WTC11 (cell line): Measurements from ENCODE around the gene HTR1B. TPM values are rescaled to one million over a fixed set of nuclear protein-coding genes. Genes with fewer than 3 reads are reported as not detected.

Experiments used
- ATAC-seq: fragments of 200-7000 bp; cut with Tn5 transposase; 2 replicates; pipeline ENCODE4 v1.10.0; 2021; ENCODE audit warnings: mild to moderate bottlenecking, moderate library complexity
- CTCF ChIA-PET: fragments of 300-600 bp; sonication (Branson Sonifier 250); formaldehyde crosslinking; loops from one replicate; lab custom pipeline; 2021; ENCODE audit warnings: antibody characterized with exemption; lab: Charles Lee
- POLR2A ChIA-PET: fragments of 350-600 bp; sonication (Branson Sonifier 250); formaldehyde crosslinking; loops from one replicate; lab custom pipeline; 2021; ENCODE audit warnings: antibody characterized with exemption; lab: Charles Lee
- DNase-seq: peaks from one replicate; pipeline ENCODE4 v3.0.0; 2021; ENCODE audit warnings: low spot score
- H3K27ac Mint-ChIP-seq: 2 replicates; pipeline ENCODE4 v1.8.0; 2021; ENCODE audit warnings: mixed read lengths
- H3K27me3 Mint-ChIP-seq: 2 replicates; pipeline ENCODE4 v1.8.0; 2021; ENCODE audit warnings: low read depth, mild to moderate bottlenecking, moderate library complexity, mixed read lengths
- H3K36me3 Mint-ChIP-seq: 2 replicates; pipeline ENCODE4 v1.8.0; 2021; ENCODE audit warnings: mixed read lengths
- H3K4me1 Mint-ChIP-seq: 2 replicates; pipeline ENCODE4 v1.8.0; 2022; ENCODE audit warnings: mixed read lengths
- H3K4me3 Mint-ChIP-seq: 2 replicates; pipeline ENCODE4 v1.8.0; 2021; ENCODE audit warnings: mild to moderate bottlenecking, moderate library complexity, mixed read lengths
- H3K9me3 Mint-ChIP-seq: 2 replicates; pipeline ENCODE4 v1.8.0; 2021; ENCODE audit warnings: mixed read lengths
- AR ChIP-seq: fragments of 250-450 bp; sonication (Bioruptor Pico); IDR thresholded peaks from 2 replicates; pipeline ENCODE4 v1.9.0; 2021; ENCODE audit warnings: mild to moderate bottlenecking
- CTCF ChIP-seq: fragments of 200-600 bp; IDR thresholded peaks from 2 replicates; pipeline ENCODE4 v1.8.0; 2022; ENCODE audit warnings: antibody characterized with exemption
- ELF4 ChIP-seq: sonication (generic); formaldehyde crosslinking; IDR thresholded peaks from 2 replicates; pipeline ENCODE4 v1.8.1; 2022; ENCODE audit warnings: low read depth, mild to moderate bottlenecking, moderate library complexity, missing genetic modification reagents
- FOXP1 ChIP-seq: sonication (generic); formaldehyde crosslinking; IDR thresholded peaks from 2 replicates; pipeline ENCODE4 v1.8.0; 2022; ENCODE audit warnings: missing genetic modification reagents, mild to moderate bottlenecking, moderate library complexity, borderline replicate concordance
- HMGA2 ChIP-seq: fragments of 250-450 bp; sonication (Bioruptor Pico); IDR thresholded peaks from 2 replicates; pipeline ENCODE4 v1.4.0; 2021; ENCODE audit warnings: mild to moderate bottlenecking, moderate library complexity
- HMGXB4 ChIP-seq: sonication (generic); formaldehyde crosslinking; IDR thresholded peaks from 2 replicates; pipeline ENCODE4 v1.8.1; 2023; ENCODE audit warnings: mild to moderate bottlenecking, moderate library complexity, missing genetic modification reagents
- JUN ChIP-seq: sonication (generic); formaldehyde crosslinking; IDR thresholded peaks from 2 replicates; pipeline ENCODE4 v1.8.0; 2023; ENCODE audit warnings: mild to moderate bottlenecking, missing genetic modification reagents
- KAT7 ChIP-seq: sonication (generic); formaldehyde crosslinking; IDR thresholded peaks from 2 replicates; pipeline ENCODE4 v1.8.1; 2023; ENCODE audit warnings: missing genetic modification reagents, mild to moderate bottlenecking, borderline replicate concordance
- MYBL2 ChIP-seq: sonication (generic); formaldehyde crosslinking; IDR thresholded peaks from 2 replicates; pipeline ENCODE4 v1.8.1; 2023; ENCODE audit warnings: mild to moderate bottlenecking, moderate library complexity, missing genetic modification reagents
- NR2C2 ChIP-seq: sonication (generic); formaldehyde crosslinking; IDR thresholded peaks from 2 replicates; pipeline ENCODE4 v1.8.0; 2022; ENCODE audit warnings: mild to moderate bottlenecking, missing genetic modification reagents
- TEAD1 ChIP-seq: sonication (generic); formaldehyde crosslinking; IDR thresholded peaks from 2 replicates; pipeline ENCODE4 v1.8.0; 2022; ENCODE audit warnings: mild to moderate bottlenecking, missing genetic modification reagents
- ZNF425 ChIP-seq: fragments of 250-450 bp; sonication (Bioruptor Pico); conservative IDR thresholded peaks from 2 replicates; pipeline ENCODE4 v1.9.0; 2021; ENCODE audit warnings: mild to moderate bottlenecking
- ZNF671 ChIP-seq: fragments of 250-450 bp; sonication (Bioruptor Pico); IDR thresholded peaks from 2 replicates; pipeline ENCODE4 v1.8.0; 2021; ENCODE audit warnings: mild to moderate bottlenecking
- total RNA-seq: library from RNA; stranded (reverse); gene quantifications from 3 replicates; pipeline ENCODE4 v1.2.3, GENCODE V29; 2021
- TF ChIP-seq, protein P1 (sequence below): fragments of 250-450 bp; sonication (Bioruptor Pico); IDR thresholded peaks from 2 replicates; pipeline ENCODE4 v1.9.0; 2021; ENCODE audit warnings: mild to moderate bottlenecking
- TF ChIP-seq, protein P2 (sequence below): sonication (generic); formaldehyde crosslinking; IDR thresholded peaks from 2 replicates; pipeline ENCODE4 v1.8.1; 2023; ENCODE audit warnings: mild to moderate bottlenecking, missing genetic modification reagents
- TF ChIP-seq, protein P3 (sequence below): fragments of 250-450 bp; sonication (Bioruptor Pico); IDR thresholded peaks from 2 replicates; pipeline ENCODE4 v2.1.2; 2022; ENCODE audit warnings: mild to moderate bottlenecking, moderate library complexity
- TF ChIP-seq, protein P4 (sequence below): sonication (generic); formaldehyde crosslinking; IDR thresholded peaks from 2 replicates; pipeline ENCODE4 v1.8.1; 2022; ENCODE audit warnings: mild to moderate bottlenecking, missing genetic modification reagents, moderate library complexity, borderline replicate concordance
- TF ChIP-seq, protein P5 (sequence below): fragments of 250-450 bp; sonication (Bioruptor Pico); IDR thresholded peaks from 2 replicates; pipeline ENCODE4 v1.8.0; 2021; ENCODE audit warnings: mild to moderate bottlenecking

HTR1B gene
- total RNA-seq, 1 experiment from 2014 or later, result 1.5 TPM

DNA sequence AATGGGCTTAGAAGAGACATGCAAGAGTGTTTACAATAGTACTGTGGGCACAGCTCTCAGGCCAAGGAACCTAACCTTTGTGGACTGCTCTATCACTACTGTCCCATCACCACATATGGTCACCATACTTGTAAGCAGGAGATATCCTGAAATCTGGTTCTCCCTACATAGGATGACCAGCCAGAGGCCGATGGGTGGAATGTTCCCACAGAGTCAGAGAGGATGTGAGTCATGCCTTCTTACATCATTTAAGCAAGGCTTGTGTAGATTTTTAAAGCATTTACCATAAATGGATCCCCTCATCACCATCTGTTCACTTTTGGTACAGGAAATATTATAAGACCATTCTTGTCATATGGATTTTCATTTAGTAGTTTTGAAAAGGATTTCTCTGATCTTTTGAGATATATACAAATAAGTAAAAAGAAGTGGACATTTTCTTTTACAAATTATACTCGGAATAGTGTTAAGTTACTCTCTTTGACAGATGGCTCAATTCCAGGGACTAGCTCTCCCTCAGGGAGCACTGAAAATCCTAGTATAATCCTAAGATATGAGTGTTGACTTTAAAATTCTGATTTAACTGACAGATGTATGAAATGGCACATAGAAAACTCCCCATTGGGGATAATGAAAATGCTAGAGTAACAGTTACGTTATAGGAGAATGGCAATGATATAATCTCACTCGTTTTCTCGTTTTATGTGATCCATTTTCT lies 6.6 kb downstream of the HTR1B start:
- POLR2A ChIA-PET, result no interaction called here
- Mint-ChIP-seq H3K27ac (no peak overlapping the region), H3K36me3 (no peaks in the 10 kb centered on the region), H3K27me3 (peaks cover 3% of the 10 kb centered on the region), H3K9me3 (no peaks in the 10 kb centered on the region), H3K4me1 (peaks cover 57% of the 10 kb centered on the region), H3K4me3 (no peak overlapping the region)
- CTCF ChIA-PET, result interaction anchor here (0.9 to 1.7 kb wide), 3 partner anchors 23 to 283 kb away, joined by 4 to 12 read pairs (median 5); no protein-coding TSS in a partner anchor
- no peak for TF ChIP-seq CTCF
- TF ChIP-seq ZNF425 (CRISPR knock-in tag), result no peak
- TF ChIP-seq ELF4 (CRISPR knock-in tag), result no peak
- no peak for TF ChIP-seq MYBL2 (CRISPR knock-in tag)
- no peak for TF ChIP-seq JUN
- no peak for TF ChIP-seq AR
- TF ChIP-seq HMGA2 (CRISPR knock-in tag), result no peak
- TF ChIP-seq, protein P1, sequence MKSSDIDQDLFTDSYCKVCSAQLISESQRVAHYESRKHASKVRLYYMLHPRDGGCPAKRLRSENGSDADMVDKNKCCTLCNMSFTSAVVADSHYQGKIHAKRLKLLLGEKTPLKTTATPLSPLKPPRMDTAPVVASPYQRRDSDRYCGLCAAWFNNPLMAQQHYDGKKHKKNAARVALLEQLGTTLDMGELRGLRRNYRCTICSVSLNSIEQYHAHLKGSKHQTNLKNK (CRISPR knock-in tag), result no peak
- no peak for TF ChIP-seq FOXP1
- TF ChIP-seq, protein P2, sequence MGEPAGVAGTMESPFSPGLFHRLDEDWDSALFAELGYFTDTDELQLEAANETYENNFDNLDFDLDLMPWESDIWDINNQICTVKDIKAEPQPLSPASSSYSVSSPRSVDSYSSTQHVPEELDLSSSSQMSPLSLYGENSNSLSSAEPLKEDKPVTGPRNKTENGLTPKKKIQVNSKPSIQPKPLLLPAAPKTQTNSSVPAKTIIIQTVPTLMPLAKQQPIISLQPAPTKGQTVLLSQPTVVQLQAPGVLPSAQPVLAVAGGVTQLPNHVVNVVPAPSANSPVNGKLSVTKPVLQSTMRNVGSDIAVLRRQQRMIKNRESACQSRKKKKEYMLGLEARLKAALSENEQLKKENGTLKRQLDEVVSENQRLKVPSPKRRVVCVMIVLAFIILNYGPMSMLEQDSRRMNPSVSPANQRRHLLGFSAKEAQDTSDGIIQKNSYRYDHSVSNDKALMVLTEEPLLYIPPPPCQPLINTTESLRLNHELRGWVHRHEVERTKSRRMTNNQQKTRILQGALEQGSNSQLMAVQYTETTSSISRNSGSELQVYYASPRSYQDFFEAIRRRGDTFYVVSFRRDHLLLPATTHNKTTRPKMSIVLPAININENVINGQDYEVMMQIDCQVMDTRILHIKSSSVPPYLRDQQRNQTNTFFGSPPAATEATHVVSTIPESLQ (CRISPR knock-in tag), result no peak
- TF ChIP-seq HMGXB4, result no peak
- TF ChIP-seq NR2C2 (CRISPR knock-in tag), result no peak
- TF ChIP-seq ZNF671 (CRISPR knock-in tag), result no peak
- TF ChIP-seq, protein P3, sequence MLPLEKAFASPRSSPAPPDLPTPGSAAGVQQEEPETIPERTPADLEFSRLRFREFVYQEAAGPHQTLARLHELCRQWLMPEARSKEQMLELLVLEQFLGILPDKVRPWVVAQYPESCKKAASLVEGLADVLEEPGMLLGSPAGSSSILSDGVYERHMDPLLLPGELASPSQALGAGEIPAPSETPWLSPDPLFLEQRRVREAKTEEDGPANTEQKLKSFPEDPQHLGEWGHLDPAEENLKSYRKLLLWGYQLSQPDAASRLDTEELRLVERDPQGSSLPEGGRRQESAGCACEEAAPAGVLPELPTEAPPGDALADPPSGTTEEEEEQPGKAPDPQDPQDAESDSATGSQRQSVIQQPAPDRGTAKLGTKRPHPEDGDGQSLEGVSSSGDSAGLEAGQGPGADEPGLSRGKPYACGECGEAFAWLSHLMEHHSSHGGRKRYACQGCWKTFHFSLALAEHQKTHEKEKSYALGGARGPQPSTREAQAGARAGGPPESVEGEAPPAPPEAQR (CRISPR knock-in tag), result no peak
- no peak for TF ChIP-seq TEAD1
- TF ChIP-seq, protein P4, sequence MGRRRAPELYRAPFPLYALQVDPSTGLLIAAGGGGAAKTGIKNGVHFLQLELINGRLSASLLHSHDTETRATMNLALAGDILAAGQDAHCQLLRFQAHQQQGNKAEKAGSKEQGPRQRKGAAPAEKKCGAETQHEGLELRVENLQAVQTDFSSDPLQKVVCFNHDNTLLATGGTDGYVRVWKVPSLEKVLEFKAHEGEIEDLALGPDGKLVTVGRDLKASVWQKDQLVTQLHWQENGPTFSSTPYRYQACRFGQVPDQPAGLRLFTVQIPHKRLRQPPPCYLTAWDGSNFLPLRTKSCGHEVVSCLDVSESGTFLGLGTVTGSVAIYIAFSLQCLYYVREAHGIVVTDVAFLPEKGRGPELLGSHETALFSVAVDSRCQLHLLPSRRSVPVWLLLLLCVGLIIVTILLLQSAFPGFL (CRISPR knock-in tag), result no peak
- TF ChIP-seq KAT7 (CRISPR knock-in tag), result no peak
- TF ChIP-seq, protein P5, sequence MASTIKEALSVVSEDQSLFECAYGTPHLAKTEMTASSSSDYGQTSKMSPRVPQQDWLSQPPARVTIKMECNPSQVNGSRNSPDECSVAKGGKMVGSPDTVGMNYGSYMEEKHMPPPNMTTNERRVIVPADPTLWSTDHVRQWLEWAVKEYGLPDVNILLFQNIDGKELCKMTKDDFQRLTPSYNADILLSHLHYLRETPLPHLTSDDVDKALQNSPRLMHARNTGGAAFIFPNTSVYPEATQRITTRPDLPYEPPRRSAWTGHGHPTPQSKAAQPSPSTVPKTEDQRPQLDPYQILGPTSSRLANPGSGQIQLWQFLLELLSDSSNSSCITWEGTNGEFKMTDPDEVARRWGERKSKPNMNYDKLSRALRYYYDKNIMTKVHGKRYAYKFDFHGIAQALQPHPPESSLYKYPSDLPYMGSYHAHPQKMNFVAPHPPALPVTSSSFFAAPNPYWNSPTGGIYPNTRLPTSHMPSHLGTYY (CRISPR knock-in tag), result no peak
- ATAC-seq (peak; percentile 16; the same call in 1 of the 2 replicates), DNase-seq (no peak)
